Liver (tissue), 3 donors: ENCODE measurements around the gene OSTN.

Source experiments
- ATF3 ChIP-seq: IDR thresholded peaks from 2 replicates; pipeline ENCODE4 v1.6.1; 2016; ENCODE audit warnings: antibody characterized with exemption
- CTCF ChIP-seq: fragments of 150-350 bp; IDR thresholded peaks from 2 replicates; pipeline ENCODE4 v1.5.1; 2017; ENCODE audit warnings: improper control_type of control experiment, low read depth, low read length; ENCODE audit not compliant: missing input control
- EGR1 ChIP-seq, 2 donors: IDR thresholded peaks; 2 replicates each; pipeline ENCODE4 v1.6.1; 2016 to 2018; ENCODE audit warnings: antibody characterized with exemption in 2 of 2, low read depth in 2 of 2
- GABPA ChIP-seq, 2 donors: IDR thresholded peaks in 1 of 2; conservative IDR thresholded peaks in 1 of 2; 2 replicates each; pipeline ENCODE4 v1.6.1; 2016; ENCODE audit warnings: antibody characterized with exemption in 2 of 2, mild to moderate bottlenecking in 1 of 2, moderate library complexity in 1 of 2
- JUND ChIP-seq, 2 donors: IDR thresholded peaks; 2 replicates each; pipeline ENCODE4 v1.6.1; 2016; ENCODE audit warnings: antibody characterized with exemption in 2 of 2
- MAX ChIP-seq: IDR thresholded peaks from 2 replicates; pipeline ENCODE4 v1.6.1; 2016; ENCODE audit warnings: antibody characterized with exemption
- RAD21 ChIP-seq, 2 donors: IDR thresholded peaks; 2 replicates each; pipeline ENCODE4 v1.6.1; 2016; ENCODE audit warnings: antibody characterized with exemption in 2 of 2, mild to moderate bottlenecking in 2 of 2
- REST ChIP-seq: IDR thresholded peaks from 2 replicates; pipeline ENCODE4 v1.6.1; 2016; ENCODE audit warnings: antibody characterized with exemption, mild to moderate bottlenecking
- RXRA ChIP-seq, 2 donors: IDR thresholded peaks; 2 replicates each; pipeline ENCODE4 v1.6.1; 2017 to 2018; ENCODE audit warnings: antibody characterized with exemption in 2 of 2, mild to moderate bottlenecking in 1 of 2
- SP1 ChIP-seq: IDR thresholded peaks from 2 replicates; pipeline ENCODE4 v1.6.1; 2018; ENCODE audit warnings: antibody characterized with exemption, mild to moderate bottlenecking
- TAF1 ChIP-seq: conservative IDR thresholded peaks from 2 replicates; pipeline ENCODE4 v1.6.1; 2016; ENCODE audit warnings: antibody characterized with exemption, mild to moderate bottlenecking
- YY1 ChIP-seq: IDR thresholded peaks from 2 replicates; pipeline ENCODE4 v1.6.1; 2016; ENCODE audit warnings: antibody characterized with exemption, mild to moderate bottlenecking
- ZBTB33 ChIP-seq: IDR thresholded peaks from 2 replicates; pipeline ENCODE4 v1.6.1; 2016; ENCODE audit warnings: antibody characterized with exemption
- donor health status: healthy.
- donor health status: healthy.

- TF ChIP-seq CTCF (no peak), REST (no peak), MAX (no peak), EGR1 (IDR thresholded peaks at IDR 0.05; ENCODE audit: low read depth in 2 of 2) (no peak), ATF3 (no peak), SP1 (no peak), RAD21 (IDR thresholded peaks at IDR 0.05) (no peak), ZBTB33 (no peak), YY1 (no peak), JUND (IDR thresholded peaks at IDR 0.05) (no peak), GABPA (IDR thresholded peaks at IDR 0.05 in 1 of 2, conservative IDR thresholded peaks at IDR 0.05 in 1 of 2) (no peak), TAF1 (no peak), RXRA (IDR thresholded peaks at IDR 0.05) (no peak)
Observed at GRCh38 chr3:191283400-191283799, 84.4 kb downstream of the OSTN start.
